H9 (cell line): ENCODE data around the gene TJP2. TPM values are rescaled to one million over a fixed set of nuclear protein-coding genes. Genes with fewer than 3 reads are reported as not detected.

Experiments
- DNase-seq: peaks from one replicate; pipeline ENCODE4 v3.0.0-alpha.2; 2017
- H2AFZ ChIP-seq: one replicate; pipeline ENCODE4 v1.6.1; 2013; ENCODE audit warnings: mild to moderate bottlenecking, low read length, control low read depth, moderate library complexity
- H2AK5ac ChIP-seq: 2 replicates; pipeline ENCODE4 v1.6.1; 2013; ENCODE audit warnings: low read length, control low read depth, mixed read lengths; ENCODE audit not compliant: insufficient read length
- H2BK120ac ChIP-seq: one replicate; pipeline ENCODE4 v1.6.1; 2013; ENCODE audit warnings: low read depth, mild to moderate bottlenecking, low read length, control low read depth, inconsistent platforms; ENCODE audit not compliant: poor library complexity, severe bottlenecking
- H2BK12ac ChIP-seq: 2 replicates; pipeline ENCODE4 v1.6.1; 2013; ENCODE audit warnings: low read length, control low read depth, mixed read lengths, low read depth; ENCODE audit not compliant: insufficient read length
- H2BK15ac ChIP-seq: 2 replicates; pipeline ENCODE4 v1.6.1; 2013; ENCODE audit warnings: low read depth, low read length, control low read depth
- H2BK20ac ChIP-seq: one replicate; pipeline ENCODE4 v1.6.1; 2013; ENCODE audit warnings: low read depth, mild to moderate bottlenecking, low read length, control low read depth, inconsistent platforms; ENCODE audit not compliant: poor library complexity, severe bottlenecking
- H2BK5ac ChIP-seq: 2 replicates; pipeline ENCODE4 v1.6.1; 2013; ENCODE audit warnings: low read length, control low read depth, mixed read lengths; ENCODE audit not compliant: insufficient read length
- H3K14ac ChIP-seq: 2 replicates; pipeline ENCODE4 v1.6.1; 2013; ENCODE audit warnings: low read length, control low read depth; ENCODE audit not compliant: insufficient read depth
- H3K18ac ChIP-seq: 2 replicates; pipeline ENCODE4 v1.6.1; 2013; ENCODE audit warnings: low read depth, mild to moderate bottlenecking, mixed read lengths, low read length, control low read depth; ENCODE audit not compliant: insufficient read length
- H3K23ac ChIP-seq: 2 replicates; pipeline ENCODE4 v1.6.1; 2013; ENCODE audit warnings: low read length, control low read depth, mixed read lengths, low read depth; ENCODE audit not compliant: insufficient read length
- H3K23me2 ChIP-seq: 2 replicates; pipeline ENCODE4 v1.6.1; 2013; ENCODE audit warnings: low read depth, mild to moderate bottlenecking, mixed read lengths, low read length, control low read depth; ENCODE audit not compliant: insufficient read length, poor library complexity, severe bottlenecking
- H3K27ac ChIP-seq: 2 replicates; pipeline ENCODE4 v1.5.1; 2013; ENCODE audit warnings: low read length, control low read depth, mixed read lengths, low read depth; ENCODE audit not compliant: insufficient read length
- H3K27me3 ChIP-seq: 2 replicates; pipeline ENCODE4 v1.6.1; 2013; ENCODE audit warnings: low read length, control low read depth, inconsistent platforms; ENCODE audit not compliant: insufficient read depth
- H3K4ac ChIP-seq: 2 replicates; pipeline ENCODE4 v1.6.1; 2013; ENCODE audit warnings: low read depth, mild to moderate bottlenecking, control low read depth, inconsistent platforms, low read length, moderate library complexity
- H3K4me1 ChIP-seq: 2 replicates; pipeline ENCODE4 v1.6.1; 2013; ENCODE audit warnings: low read length, control low read depth, inconsistent platforms; ENCODE audit not compliant: insufficient read depth
- H3K4me2 ChIP-seq: 2 replicates; pipeline ENCODE4 v1.6.1; 2013; ENCODE audit warnings: low read length, control low read depth, mixed read lengths; ENCODE audit not compliant: insufficient read length, insufficient read depth
- H3K56ac ChIP-seq: 2 replicates; pipeline ENCODE4 v1.6.1; 2013; ENCODE audit warnings: low read depth, mild to moderate bottlenecking, mixed read lengths, low read length, control low read depth; ENCODE audit not compliant: insufficient read length
- H3K79me1 ChIP-seq: 2 replicates; pipeline ENCODE4 v1.6.1; 2013; ENCODE audit warnings: low read depth, mild to moderate bottlenecking, moderate library complexity, low read length, control low read depth, inconsistent platforms; ENCODE audit not compliant: insufficient read depth, poor library complexity, severe bottlenecking
- H3K79me2 ChIP-seq: 2 replicates; pipeline ENCODE4 v1.6.1; 2013; ENCODE audit warnings: low read length, control low read depth, inconsistent platforms; ENCODE audit not compliant: insufficient read depth
- H3K9ac ChIP-seq: 2 replicates; pipeline ENCODE4 v1.6.1; 2013; ENCODE audit warnings: low read length, control low read depth, mixed read lengths; ENCODE audit not compliant: insufficient read length; ENCODE audit errors: extremely low read depth
- H3K9me3 ChIP-seq: one replicate; pipeline ENCODE4 v1.6.1; 2013; ENCODE audit warnings: low read depth, low read length, inconsistent platforms; ENCODE audit not compliant: control insufficient read depth
- H3T11ph ChIP-seq: one replicate; pipeline ENCODE4 v1.6.1; 2013; ENCODE audit warnings: mild to moderate bottlenecking, low read length, control low read depth, inconsistent platforms
- H4K20me1 ChIP-seq: one replicate; pipeline ENCODE4 v1.6.1; 2013; ENCODE audit not compliant: control insufficient read depth, insufficient read length, insufficient read depth
- H4K5ac ChIP-seq: 2 replicates; pipeline ENCODE4 v1.6.1; 2013; ENCODE audit warnings: low read depth, mild to moderate bottlenecking, mixed read lengths, low read length, control low read depth; ENCODE audit not compliant: insufficient read length
- H4K8ac ChIP-seq: replicated peaks from 2 replicates; pipeline ENCODE4 v1.6.1; 2013; ENCODE audit warnings: low read length, control low read depth, mixed read lengths, low read depth; ENCODE audit not compliant: insufficient read length
- H4K91ac ChIP-seq: 2 replicates; pipeline ENCODE4 v1.6.1; 2013; ENCODE audit warnings: low read depth, mild to moderate bottlenecking, moderate library complexity, mixed read lengths, low read length, control low read depth; ENCODE audit not compliant: insufficient read length
- H3K27ac Mint-ChIP-seq, 3 experiments: 2 replicates in 2 of 3; 3 replicates in 1 of 3; pipeline ENCODE4 v1.8.0; 2020 to 2021; ENCODE audit warnings: mixed read lengths in 3 of 3, mild to moderate bottlenecking in 1 of 3, moderate library complexity in 1 of 3
- H3K27me3 Mint-ChIP-seq: 2 replicates; pipeline ENCODE4 v1.8.0; 2021; ENCODE audit warnings: low read depth, mild to moderate bottlenecking, moderate library complexity, mixed read lengths
- H3K36me3 Mint-ChIP-seq, 3 experiments: 2 replicates in 2 of 3; 3 replicates in 1 of 3; pipeline ENCODE4 v1.8.0; 2020 to 2021; ENCODE audit warnings: low read depth in 3 of 3, mixed read lengths in 3 of 3; ENCODE audit not compliant: insufficient read depth in 1 of 3
- H3K4me1 Mint-ChIP-seq, 2 experiments: 2 replicates each; pipeline ENCODE4 v1.8.0; 2020; ENCODE audit warnings: mixed read lengths in 2 of 2
- H3K4me3 Mint-ChIP-seq, 2 experiments: 2 replicates in 1 of 2; 3 replicates in 1 of 2; pipeline ENCODE4 v1.8.0; 2020 to 2021; ENCODE audit warnings: mild to moderate bottlenecking in 2 of 2, mixed read lengths in 2 of 2, moderate library complexity in 1 of 2
- H3K9me3 Mint-ChIP-seq, 2 experiments: 2 replicates in 1 of 2; 3 replicates in 1 of 2; pipeline ENCODE4 v1.8.0; 2020; ENCODE audit warnings: mild to moderate bottlenecking in 2 of 2, mixed read lengths in 2 of 2, moderate library complexity in 1 of 2
- CTCF ChIP-seq: fragments of 200-600 bp; sonication (generic); conservative IDR thresholded peaks from 3 replicates; pipeline ENCODE4 v1.8.0; 2021; ENCODE audit warnings: antibody characterized with exemption, mild to moderate bottlenecking
- WGBS: extraction: QIAGEN DNeasy Blood & Tissue Kit; methylation state at CpG from one replicate; pipeline ENCODE4 v1.1.7; 2013; ENCODE audit warnings: missing lambda C conversion rate, low lambda C conversion rate, mixed read lengths; ENCODE audit not compliant: insufficient read length; ENCODE audit errors: extremely low coverage; 5-methylcytosine and 5-hydroxymethylcytosine counted together
- total RNA-seq: library from RNA; stranded (reverse); gene quantifications from 2 replicates; pipeline ENCODE4 v1.2.1, GENCODE V29; 2021

The TJP2 gene
- total RNA-seq, 1 experiment from 2014 or later = 130 TPM

- no peak overlapping the region for H3K27ac Mint-ChIP-seq
- DNase-seq = no peak
- H3K18ac ChIP-seq = no peak overlapping the region
- no peak overlapping the region for H2BK120ac ChIP-seq
- no peak overlapping the region for H3K4me3 Mint-ChIP-seq
- H2BK15ac ChIP-seq = no peak overlapping the region
- no peak overlapping the region for H2AK5ac ChIP-seq
- no peak overlapping the region for H4K91ac ChIP-seq
- H3K27ac ChIP-seq = no peak overlapping the region
- peaks cover 8% of the 10 kb centered on the region; the same call in 1 of the 2 replicates for H3K79me2 ChIP-seq
- no peaks in the 10 kb centered on the region for H4K20me1 ChIP-seq
- no peak overlapping the region for H3T11ph ChIP-seq
- no peak overlapping the region for H2BK5ac ChIP-seq
- H2AFZ ChIP-seq = no peak overlapping the region
- H3K4me1 ChIP-seq = peaks cover 12% of the 10 kb centered on the region; the same call in 1 of the 2 replicates
- no peak overlapping the region for H4K8ac ChIP-seq
- H3K4me2 ChIP-seq = no peak overlapping the region
- TF ChIP-seq CTCF = no peak
- H3K27me3 ChIP-seq = no peaks in the 10 kb centered on the region
- no peak overlapping the region for H3K56ac ChIP-seq
- no peak overlapping the region for H3K9ac ChIP-seq
- peaks cover 15% of the 10 kb centered on the region for H3K27me3 Mint-ChIP-seq
- H3K9me3 Mint-ChIP-seq = no peaks in the 10 kb centered on the region; a peak in 1 of 5 replicates
- H3K36me3 Mint-ChIP-seq = no peaks in the 10 kb centered on the region; a peak in 1 of 7 replicates
- H3K79me1 ChIP-seq = peaks cover 5% of the 10 kb centered on the region
- H3K23me2 ChIP-seq = peaks cover 13% of the 10 kb centered on the region
- H4K5ac ChIP-seq = no peak overlapping the region
- no peak overlapping the region for H3K23ac ChIP-seq
- no peak overlapping the region for H2BK12ac ChIP-seq
- peaks cover 58% of the 10 kb centered on the region in 2 experiments for H3K4me1 Mint-ChIP-seq
- H3K14ac ChIP-seq = no peak overlapping the region
- no peak overlapping the region for H3K4ac ChIP-seq
- no peak overlapping the region for H2BK20ac ChIP-seq
- no CpG with 5 or more reads among the region's 6 CpGs for WGBS
- no peaks in the 10 kb centered on the region for H3K9me3 ChIP-seq
Measured at GRCh38 chr9:69171517-69171916, 2.6 kb upstream of the TJP2 start.
